A375 (cell line): ENCODE results near the gene CCDC40. TPM values are rescaled to one million over a fixed set of nuclear protein-coding genes. Genes with fewer than 3 reads are reported as not detected.

Experiments
- small RNA-seq: library from RNA; depleted of rRNA; stranded (forward); fragments of <200 nt; gene quantifications from one replicate; pipeline ENCODE3, GENCODE V24; 2014
- total RNA-seq: library from RNA; depleted of rRNA; stranded (reverse); fragments of >200 nt; shearing (Covaris generic); gene quantifications from 2 replicates; pipeline ENCODE4 v1.2.3, GENCODE V29; 2014; rRNA removed

CCDC40 gene
- 6.7 and 8.1 TPM in 2 replicates for total RNA-seq

DNA sequence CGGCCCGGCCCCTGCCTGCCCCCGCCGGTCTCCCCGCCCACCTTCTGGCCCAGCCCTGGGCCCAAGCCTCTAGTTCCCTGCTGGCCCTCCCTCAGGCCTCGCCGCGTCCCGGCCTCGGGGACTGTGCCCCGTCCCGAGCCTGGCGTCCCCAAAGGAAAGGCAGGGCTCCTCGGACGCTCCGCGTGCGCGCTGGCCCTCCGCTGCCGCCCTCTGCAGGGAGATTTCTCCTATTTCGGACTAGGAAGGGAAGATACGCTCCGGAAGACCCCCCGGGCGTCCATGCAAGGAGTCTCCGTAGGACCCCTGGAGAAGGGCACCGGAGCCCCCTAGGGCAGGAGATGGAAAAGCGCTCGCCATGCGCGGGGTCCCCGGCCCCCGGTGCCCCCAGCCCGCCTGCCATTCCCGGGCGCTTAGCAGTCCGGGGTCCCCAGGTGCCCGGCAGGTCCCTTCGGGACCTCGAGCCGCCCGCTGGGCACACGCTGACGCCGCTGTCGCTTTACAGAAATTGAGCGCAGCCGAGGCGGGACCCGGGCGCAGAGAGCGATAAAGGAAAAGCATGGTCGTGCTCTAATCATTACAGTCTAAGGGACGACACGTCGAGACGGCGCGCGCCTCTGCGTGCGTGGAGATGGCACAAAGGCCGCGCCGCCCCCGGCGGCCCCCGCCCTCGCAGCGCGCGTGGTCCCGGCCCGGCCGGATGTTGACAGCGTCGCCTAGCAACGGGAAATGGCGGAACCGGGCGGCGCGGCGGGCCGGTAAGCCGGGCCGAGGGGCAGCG lies at the start of gene CCDC40:
TSS of gene CCDC40 (plus strand) at position 706 of the 778 bp plus-strand sequence. CDS start at position 727, 21 bp downstream.

GRCh38 chr17:80035687-80035936 lies 830 bp upstream of the CCDC40 start, which contains the start of gene TBC1D16:
TSS of gene TBC1D16 (minus strand) at chr17:80035872. CDS start at chr17:80013547, 22,325 bp downstream.

GRCh38 chr17:80101011-80101945 lies 64.8 kb downstream of the CCDC40 start, which contains the start of gene GAA:
TSS of gene GAA (plus strand) at chr17:80101581. CDS start at chr17:80104587, 3,006 bp downstream.

GRCh38 chr17:80147035-80147822 lies 110.8 kb downstream of the CCDC40 start, which contains the start of gene EIF4A3:
TSS of gene EIF4A3 (minus strand) at chr17:80147128. CDS start at chr17:80146961, 167 bp downstream.

Small RNAs within 50 kb of the gene (small RNA-seq; reads per million reads assigned to genes)
- gene AC087741.2, result not detected
- gene MIR1268B, result not detected

Other genes starting within 250 kb of the CCDC40 start
- 9.6 and 12.8 TPM in 2 replicates for gene CBX8, start 239.6 kb upstream of the CCDC40 start, total RNA-seq
- 75.9 and 80.2 TPM in 2 replicates for gene CBX4, start 197.2 kb upstream of the CCDC40 start, total RNA-seq
- gene TBC1D16, start 770 bp upstream of the CCDC40 start, total RNA-seq, result 18.7 and 19.2 TPM in 2 replicates
- 45.4 and 58.6 TPM in 2 replicates for gene GAA, start 64.9 kb downstream of the CCDC40 start, total RNA-seq
- gene EIF4A3, start 110.5 kb downstream of the CCDC40 start, total RNA-seq, result 81.8 and 106 TPM in 2 replicates
- 0.98 and 3.4 TPM in 2 replicates for gene CARD14, start 133.4 kb downstream of the CCDC40 start, total RNA-seq
- gene SGSH, start 183.7 kb downstream of the CCDC40 start, total RNA-seq, result 10.5 and 19.8 TPM in 2 replicates
- 6.5 and 7.2 TPM in 2 replicates for gene SLC26A11, start 183.8 kb downstream of the CCDC40 start, total RNA-seq
- gene RNF213, start 224.2 kb downstream of the CCDC40 start, total RNA-seq, result 47.0 and 55.1 TPM in 2 replicates